Endothelial cell of umbilical vein (primary cell): Measurements from ENCODE around the gene OR1J2.

Source experiments
- CTCF ChIP-seq, 2 donors: IDR thresholded peaks; 1 replicate in 1 of 2; 2 replicates in 1 of 2; pipeline ENCODE4 v1.5.1; 2011; ENCODE audit warnings: low read length in 2 of 2, mild to moderate bottlenecking in 2 of 2, moderate library complexity in 2 of 2, control low read depth in 1 of 2, inconsistent platforms in 1 of 2, low read depth in 1 of 2; ENCODE audit not compliant: insufficient read depth in 1 of 2; ENCODE audit errors: extremely low read depth in 1 of 2
- EZH2 ChIP-seq: IDR thresholded peaks from 2 replicates; pipeline ENCODE4 v1.6.1; 2012; ENCODE audit warnings: borderline replicate concordance, low read depth, mild to moderate bottlenecking, moderate library complexity, low read length, inconsistent platforms; ENCODE audit not compliant: severe bottlenecking
- JUN ChIP-seq: IDR thresholded peaks from 2 replicates; pipeline ENCODE4 v1.6.1; 2011; ENCODE audit warnings: borderline replicate concordance, low read depth; ENCODE audit not compliant: insufficient read length, insufficient read depth
- MAX ChIP-seq: IDR thresholded peaks from 2 replicates; pipeline ENCODE4 v1.6.1; 2011; ENCODE audit not compliant: insufficient read depth, insufficient read length
- MYC ChIP-seq: IDR thresholded peaks from one replicate; pipeline ENCODE4 v1.6.1; 2011; ENCODE audit warnings: mild to moderate bottlenecking, low read depth, low read length
- POLR2A ChIP-seq: IDR thresholded peaks from 2 replicates; pipeline ENCODE4 v1.6.1; 2012; ENCODE audit warnings: low read depth, mild to moderate bottlenecking, control low read depth, low read length
- POLR2AphosphoS5 ChIP-seq: IDR thresholded peaks from 2 replicates; pipeline ENCODE4 v1.6.1; 2012; ENCODE audit warnings: low read depth, mild to moderate bottlenecking, control low read depth, low read length, moderate library complexity; ENCODE audit not compliant: insufficient read depth

GRCh38 chr9:122477826-122478225, 32.8 kb upstream of the OR1J2 start, which contains the start of gene OR1J1:
- no peak for TF ChIP-seq CTCF (IDR thresholded peaks at IDR 0.05; ENCODE audit: extremely low read depth in 1 of 2, insufficient read depth in 1 of 2, low read depth in 1 of 2, low read length in 2 of 2)
- TF ChIP-seq MYC, result no peak
- TF ChIP-seq POLR2A, result no peak
- TF ChIP-seq EZH2, result no peak
- TF ChIP-seq POLR2AphosphoS5, result no peak
- TF ChIP-seq MAX, result no peak
- no peak for TF ChIP-seq JUN
